ENCODE results near the gene ABCA10. TPM values are rescaled to one million over a fixed set of nuclear protein-coding genes. Genes with fewer than 3 reads are reported as not detected.

The ABCA10 gene
- total RNA-seq, 1 donor from 2014 or later: 0.82 TPM

GRCh38 chr17:69188796-69189195 is 39.8 kb downstream of the ABCA10 start:
- H3K27me3 Mint-ChIP-seq (ENCODE audit: low read depth): no peaks in the 10 kb centered on the region
- TF ChIP-seq, protein P1, sequence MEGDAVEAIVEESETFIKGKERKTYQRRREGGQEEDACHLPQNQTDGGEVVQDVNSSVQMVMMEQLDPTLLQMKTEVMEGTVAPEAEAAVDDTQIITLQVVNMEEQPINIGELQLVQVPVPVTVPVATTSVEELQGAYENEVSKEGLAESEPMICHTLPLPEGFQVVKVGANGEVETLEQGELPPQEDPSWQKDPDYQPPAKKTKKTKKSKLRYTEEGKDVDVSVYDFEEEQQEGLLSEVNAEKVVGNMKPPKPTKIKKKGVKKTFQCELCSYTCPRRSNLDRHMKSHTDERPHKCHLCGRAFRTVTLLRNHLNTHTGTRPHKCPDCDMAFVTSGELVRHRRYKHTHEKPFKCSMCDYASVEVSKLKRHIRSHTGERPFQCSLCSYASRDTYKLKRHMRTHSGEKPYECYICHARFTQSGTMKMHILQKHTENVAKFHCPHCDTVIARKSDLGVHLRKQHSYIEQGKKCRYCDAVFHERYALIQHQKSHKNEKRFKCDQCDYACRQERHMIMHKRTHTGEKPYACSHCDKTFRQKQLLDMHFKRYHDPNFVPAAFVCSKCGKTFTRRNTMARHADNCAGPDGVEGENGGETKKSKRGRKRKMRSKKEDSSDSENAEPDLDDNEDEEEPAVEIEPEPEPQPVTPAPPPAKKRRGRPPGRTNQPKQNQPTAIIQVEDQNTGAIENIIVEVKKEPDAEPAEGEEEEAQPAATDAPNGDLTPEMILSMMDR (conservative IDR thresholded peaks at IDR 0.05): no peak

GRCh38 chr17:69188064-69188463 is 40.6 kb downstream of the ABCA10 start:
- Mint-ChIP-seq H3K27me3 (ENCODE audit: low read depth) (no peaks in the 10 kb centered on the region), H3K9me3 (peaks cover 3% of the 10 kb centered on the region), H3K4me3 (no peak overlapping the region), H3K36me3 (ENCODE audit: low read depth) (no peaks in the 10 kb centered on the region), H3K4me1 (peaks cover 24% of the 10 kb centered on the region), H3K27ac (ENCODE audit: unreplicated experiment) (no peak overlapping the region)
- DNase-seq (ENCODE audit: low read depth, low spot score): no peak
- TF ChIP-seq, protein P1 (conservative IDR thresholded peaks at IDR 0.05): no peak

More at GRCh38 chr17:69188796-69189195, 39.8 kb downstream of the ABCA10 start:
- H3K9me3 Mint-ChIP-seq: peaks cover 3% of the 10 kb centered on the region
- H3K36me3 Mint-ChIP-seq (ENCODE audit: low read depth): no peaks in the 10 kb centered on the region
- no peak overlapping the region for H3K27ac Mint-ChIP-seq (ENCODE audit: unreplicated experiment)
- DNase-seq (ENCODE audit: low read depth, low spot score): no peak
- H3K4me3 Mint-ChIP-seq: no peak overlapping the region
- peaks cover 20% of the 10 kb centered on the region for H3K4me1 Mint-ChIP-seq

DNA sequence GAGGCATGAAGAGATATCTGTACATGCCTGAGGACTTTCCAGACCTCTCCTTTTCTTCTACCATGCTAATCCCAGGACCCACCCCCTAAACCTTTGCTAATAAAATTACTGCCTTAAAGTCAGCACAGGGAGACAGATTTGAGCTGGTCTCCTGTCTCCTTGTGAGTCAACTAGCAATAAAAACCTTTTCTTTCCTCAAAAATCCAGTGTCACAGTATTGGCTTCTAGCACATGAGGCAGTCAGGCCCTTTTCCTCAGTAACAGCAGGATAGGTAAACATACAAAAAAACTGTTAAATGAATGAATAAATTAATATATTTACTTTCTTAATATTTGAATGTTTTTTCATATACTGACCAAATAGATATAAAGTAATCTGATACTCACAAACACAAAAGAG is 41.3 kb downstream of the ABCA10 start:
- no peaks in the 10 kb centered on the region for H3K36me3 Mint-ChIP-seq (ENCODE audit: low read depth)
- H3K9me3 Mint-ChIP-seq: peaks cover 3% of the 10 kb centered on the region
- no peak overlapping the region for H3K27ac Mint-ChIP-seq (ENCODE audit: unreplicated experiment)

DNA sequence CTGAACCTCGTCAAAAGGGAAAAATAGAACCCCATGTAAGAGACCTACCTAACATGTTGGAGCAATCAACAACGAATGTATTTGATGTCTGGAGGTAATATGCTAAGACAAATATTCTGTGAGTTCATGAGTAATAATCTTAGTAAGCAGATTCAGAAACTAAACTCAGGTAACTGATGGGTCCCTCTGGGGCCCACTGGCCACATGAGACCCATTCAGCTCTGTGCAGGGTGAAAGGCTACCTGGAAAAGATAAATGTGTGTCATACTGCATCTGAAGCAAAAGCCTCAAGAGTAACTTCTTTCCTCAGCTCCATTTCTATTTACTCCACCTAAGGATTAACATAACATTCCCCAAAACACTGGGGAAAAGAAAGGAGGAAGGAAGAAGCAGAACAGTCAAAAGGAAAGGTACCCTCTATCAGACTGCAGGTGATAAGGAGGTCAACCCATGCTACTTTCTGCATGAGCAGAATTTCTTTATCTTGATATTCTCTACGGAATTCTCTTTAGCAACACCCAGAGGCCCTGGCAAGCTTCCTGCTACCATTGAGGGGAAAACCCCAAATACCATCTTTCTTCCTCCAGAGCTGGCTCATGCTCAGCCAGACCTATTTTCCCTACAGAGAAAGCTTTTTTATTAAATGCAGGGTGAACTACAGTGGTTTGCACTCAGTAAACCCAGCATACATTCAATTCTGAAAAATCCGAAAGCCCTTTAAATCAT is 49.2 kb downstream of the ABCA10 start:
- Mint-ChIP-seq H3K36me3 (ENCODE audit: low read depth) (no peaks in the 10 kb centered on the region), H3K4me1 (peaks cover 4% of the 10 kb centered on the region), H3K9me3 (peaks cover 1% of the 10 kb centered on the region), H3K4me3 (no peak overlapping the region), H3K27ac (ENCODE audit: unreplicated experiment) (no peak overlapping the region), H3K27me3 (ENCODE audit: low read depth) (no peaks in the 10 kb centered on the region)
- DNase-seq (ENCODE audit: low read depth, low spot score): no peak
- TF ChIP-seq, protein P1 (conservative IDR thresholded peaks at IDR 0.05): no peak

More for the DNA sequence above, 41.3 kb downstream of the ABCA10 start:
- TF ChIP-seq, protein P1 (conservative IDR thresholded peaks at IDR 0.05): no peak
- Mint-ChIP-seq H3K27me3 (ENCODE audit: low read depth) (no peaks in the 10 kb centered on the region), H3K4me3 (no peak overlapping the region), H3K4me1 (peaks cover 24% of the 10 kb centered on the region)
- DNase-seq (ENCODE audit: low read depth, low spot score): no peak

GRCh38 chr17:69176457-69176795 is 52.2 kb downstream of the ABCA10 start:
- Mint-ChIP-seq H3K27me3 (ENCODE audit: low read depth) (no peaks in the 10 kb centered on the region), H3K4me3 (no peak overlapping the region), H3K36me3 (ENCODE audit: low read depth) (no peaks in the 10 kb centered on the region), H3K27ac (ENCODE audit: unreplicated experiment) (no peak overlapping the region), H3K9me3 (no peaks in the 10 kb centered on the region), H3K4me1 (no peaks in the 10 kb centered on the region)
- TF ChIP-seq, protein P1 (conservative IDR thresholded peaks at IDR 0.05): no peak
- no peak for DNase-seq (ENCODE audit: low read depth, low spot score)
